Measurements from ENCODE around the gene HAUS6.
A peak's percentile ranks its signal among the peaks of the same experiment; 100 is the strongest.

The HAUS6 gene

DNA sequence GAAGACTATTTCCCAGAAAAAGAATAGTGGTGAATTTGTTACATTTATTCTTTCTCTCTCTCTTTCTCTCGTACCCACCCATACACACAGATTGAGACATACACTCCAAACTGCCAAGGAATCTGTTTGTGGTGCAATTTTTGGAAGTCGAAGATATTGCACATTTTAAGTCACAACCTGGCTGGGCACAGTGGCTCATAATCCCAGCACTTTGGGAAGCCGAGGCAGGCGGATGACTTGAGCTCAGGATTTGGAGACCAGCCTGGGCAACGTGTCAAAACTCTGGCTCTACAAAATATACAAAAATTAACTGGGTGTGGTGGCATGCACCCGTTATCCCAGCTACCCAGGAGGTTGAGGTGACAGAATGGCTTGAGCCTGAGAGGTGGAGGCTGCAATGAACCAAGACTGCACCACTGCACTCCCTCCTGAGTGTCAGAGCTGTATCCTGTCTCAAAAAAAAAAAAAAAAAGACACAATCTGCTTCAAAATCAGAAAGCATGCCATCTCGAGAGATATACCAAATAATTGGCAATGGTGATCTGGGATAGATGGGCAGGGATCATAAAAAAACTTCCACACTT is 43.8 kb upstream of the HAUS6 start:
- peak; percentile 50 to 60 for DNase-seq
- H3K36me3 ChIP-seq, result no peaks in the 10 kb centered on the region

DNA sequence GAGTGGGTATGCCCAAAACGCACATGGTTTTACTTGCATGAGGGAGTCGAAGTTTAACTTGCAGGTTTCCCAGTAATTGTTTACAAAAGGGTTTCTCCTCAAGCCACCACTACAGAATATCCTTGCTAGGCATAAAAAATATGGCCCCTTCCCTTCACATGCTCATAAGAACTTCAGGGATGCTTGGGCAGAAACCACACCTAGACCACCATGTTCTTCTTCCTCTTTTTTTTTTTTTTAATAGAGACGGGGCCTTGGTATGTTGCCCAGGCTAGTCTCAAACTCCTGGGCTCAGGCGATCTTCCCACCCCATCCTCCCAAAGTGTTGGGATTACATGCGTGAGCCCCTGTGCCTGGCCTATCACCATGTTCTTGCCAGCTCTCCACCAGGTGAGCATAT is 43.2 kb upstream of the HAUS6 start:
- Histone ChIP-seq H3K4me3 (no peak overlapping the region), H3K4me1 (no peaks in the 10 kb centered on the region), H3K36me3 (no peaks in the 10 kb centered on the region), H3K27me3 (no peaks in the 10 kb centered on the region), H3K9me3 (no peaks in the 10 kb centered on the region), H3K27ac (no peak overlapping the region)
- intact Hi-C loops (cut with DNase I; ENCODE audit: low total_unique reads), result no loop called here
- TF ChIP-seq, protein P1, sequence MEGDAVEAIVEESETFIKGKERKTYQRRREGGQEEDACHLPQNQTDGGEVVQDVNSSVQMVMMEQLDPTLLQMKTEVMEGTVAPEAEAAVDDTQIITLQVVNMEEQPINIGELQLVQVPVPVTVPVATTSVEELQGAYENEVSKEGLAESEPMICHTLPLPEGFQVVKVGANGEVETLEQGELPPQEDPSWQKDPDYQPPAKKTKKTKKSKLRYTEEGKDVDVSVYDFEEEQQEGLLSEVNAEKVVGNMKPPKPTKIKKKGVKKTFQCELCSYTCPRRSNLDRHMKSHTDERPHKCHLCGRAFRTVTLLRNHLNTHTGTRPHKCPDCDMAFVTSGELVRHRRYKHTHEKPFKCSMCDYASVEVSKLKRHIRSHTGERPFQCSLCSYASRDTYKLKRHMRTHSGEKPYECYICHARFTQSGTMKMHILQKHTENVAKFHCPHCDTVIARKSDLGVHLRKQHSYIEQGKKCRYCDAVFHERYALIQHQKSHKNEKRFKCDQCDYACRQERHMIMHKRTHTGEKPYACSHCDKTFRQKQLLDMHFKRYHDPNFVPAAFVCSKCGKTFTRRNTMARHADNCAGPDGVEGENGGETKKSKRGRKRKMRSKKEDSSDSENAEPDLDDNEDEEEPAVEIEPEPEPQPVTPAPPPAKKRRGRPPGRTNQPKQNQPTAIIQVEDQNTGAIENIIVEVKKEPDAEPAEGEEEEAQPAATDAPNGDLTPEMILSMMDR (IDR thresholded peaks at IDR 0.05), result no peak
- no peak for DNase-seq

More for the DNA sequence above, 43.8 kb upstream of the HAUS6 start:
- intact Hi-C loops (cut with DNase I; ENCODE audit: low total_unique reads), result no loop called here
- H3K4me3 ChIP-seq, result no peak overlapping the region
- no peaks in the 10 kb centered on the region for H3K9me3 ChIP-seq
- no peaks in the 10 kb centered on the region for H3K4me1 ChIP-seq
- no peaks in the 10 kb centered on the region for H3K27me3 ChIP-seq
- H3K27ac ChIP-seq, result no peak overlapping the region
- TF ChIP-seq, protein P1 (IDR thresholded peaks at IDR 0.05), result no peak

DNA sequence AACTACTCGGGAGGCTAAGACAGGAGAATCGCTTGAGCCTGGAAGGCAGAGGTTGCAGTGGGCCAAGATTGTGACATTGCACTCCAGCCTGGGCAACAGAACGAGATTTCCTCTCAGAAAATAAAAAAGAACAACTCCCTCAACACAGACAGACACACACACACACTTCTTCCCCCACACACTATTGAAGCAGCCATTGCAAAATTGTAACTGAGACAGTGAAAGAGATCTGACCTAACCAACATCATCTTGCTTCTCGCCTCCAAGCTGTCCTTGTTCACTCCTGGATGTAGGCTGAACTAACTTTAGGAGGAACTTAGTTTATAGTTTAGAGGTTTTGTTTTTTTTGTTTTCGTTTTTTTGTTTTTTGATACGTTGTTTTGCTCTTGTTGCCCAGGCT is 37.6 kb upstream of the HAUS6 start:
- Histone ChIP-seq H3K4me1 (no peaks in the 10 kb centered on the region), H3K27ac (no peak overlapping the region), H3K27me3 (no peaks in the 10 kb centered on the region), H3K4me3 (no peak overlapping the region), H3K36me3 (no peaks in the 10 kb centered on the region), H3K9me3 (no peaks in the 10 kb centered on the region)
- intact Hi-C loops (cut with DNase I; ENCODE audit: low total_unique reads), result no loop called here
- TF ChIP-seq, protein P1 (IDR thresholded peaks at IDR 0.05), result no peak
- no peak for DNase-seq

DNA sequence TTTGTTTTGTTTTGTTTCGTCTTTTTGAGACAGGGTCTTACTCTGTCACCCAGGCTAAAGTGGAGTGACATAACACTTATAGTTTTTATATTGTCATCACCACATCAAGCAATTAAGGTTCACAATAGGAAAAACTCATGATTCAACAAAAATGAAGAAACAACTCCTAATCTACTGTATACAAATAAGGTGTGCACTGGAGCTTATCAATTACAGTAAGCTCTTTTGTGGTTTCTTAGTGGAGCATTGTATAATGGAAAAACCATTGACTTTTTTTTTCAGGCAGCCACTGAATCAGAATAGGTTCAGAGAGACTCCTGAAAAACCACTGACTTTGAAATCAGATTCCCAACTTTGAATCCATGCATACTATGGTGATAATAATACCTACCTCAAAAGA is 35.4 kb upstream of the HAUS6 start:
- H3K9me3 ChIP-seq, result no peaks in the 10 kb centered on the region
- no peak for DNase-seq
- TF ChIP-seq, protein P1 (IDR thresholded peaks at IDR 0.05), result no peak
- no peaks in the 10 kb centered on the region for H3K36me3 ChIP-seq
- no peak overlapping the region for H3K4me3 ChIP-seq
- H3K27me3 ChIP-seq, result no peaks in the 10 kb centered on the region
- H3K27ac ChIP-seq, result no peak overlapping the region
- no peaks in the 10 kb centered on the region for H3K4me1 ChIP-seq
- intact Hi-C loops (cut with DNase I; ENCODE audit: low total_unique reads), result loop anchor here (10.0 kb wide), 1 partner anchor 1467 kb away; no protein-coding TSS in a partner anchor

DNA sequence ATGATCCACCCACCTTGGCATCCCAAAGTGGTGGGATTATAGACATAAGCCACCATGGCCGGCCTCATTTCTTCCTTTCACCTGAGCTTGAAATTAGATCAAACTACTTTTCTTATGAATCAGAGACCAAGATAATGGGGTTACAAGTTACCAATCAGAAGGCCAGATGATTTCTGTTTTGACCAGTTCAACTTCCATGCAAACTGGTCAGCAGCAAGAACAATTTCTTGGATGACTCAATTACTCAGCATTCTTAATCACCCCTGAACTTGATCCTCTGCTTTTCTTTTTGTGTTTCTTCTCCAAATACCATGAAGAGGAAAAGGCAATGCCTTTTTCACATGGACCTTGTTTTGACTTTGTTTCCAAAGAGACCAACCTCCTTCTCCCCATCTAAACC is 34.6 kb upstream of the HAUS6 start:
- H3K36me3 ChIP-seq, result no peaks in the 10 kb centered on the region
- intact Hi-C loops (cut with DNase I; ENCODE audit: low total_unique reads), result loop anchor here (10.0 kb wide), 1 partner anchor 1468 kb away; no protein-coding TSS in a partner anchor
- H3K4me1 ChIP-seq, result no peaks in the 10 kb centered on the region
- H3K9me3 ChIP-seq, result no peaks in the 10 kb centered on the region
- TF ChIP-seq, protein P1 (IDR thresholded peaks at IDR 0.05), result no peak
- DNase-seq, result no peak
- H3K27ac ChIP-seq, result no peak overlapping the region
- no peak overlapping the region for H3K4me3 ChIP-seq
- H3K27me3 ChIP-seq, result no peaks in the 10 kb centered on the region

DNA sequence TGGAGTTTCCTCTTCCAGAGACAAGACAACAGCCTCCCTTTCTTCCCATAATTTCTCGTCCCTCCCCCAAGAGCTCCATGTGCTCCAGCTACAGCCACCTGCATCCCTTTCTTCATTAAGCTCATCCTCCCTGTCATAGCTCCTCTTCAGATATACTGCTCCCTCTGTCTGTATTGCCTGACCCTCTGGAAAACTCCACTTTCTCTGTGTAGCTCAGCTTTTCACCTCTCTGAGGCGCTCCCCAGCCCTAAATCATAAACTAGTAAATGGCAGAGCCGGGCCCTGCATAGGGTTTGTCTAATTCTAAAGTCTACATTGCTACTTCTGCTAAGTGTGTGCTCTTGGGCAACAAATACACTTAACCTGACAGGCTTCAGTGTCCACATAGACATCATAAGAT is 33.4 kb upstream of the HAUS6 start:
- intact Hi-C loops (cut with DNase I; ENCODE audit: low total_unique reads), result loop anchor here (10.0 kb wide), 1 partner anchor 1469 kb away; no protein-coding TSS in a partner anchor
- no peaks in the 10 kb centered on the region for H3K4me1 ChIP-seq
- TF ChIP-seq, protein P1 (IDR thresholded peaks at IDR 0.05), result no peak
- H3K27me3 ChIP-seq, result no peaks in the 10 kb centered on the region
- no peaks in the 10 kb centered on the region for H3K9me3 ChIP-seq
- no peak overlapping the region for H3K27ac ChIP-seq
- H3K4me3 ChIP-seq, result no peak overlapping the region
- H3K36me3 ChIP-seq, result no peaks in the 10 kb centered on the region
- DNase-seq, result no peak

Measured in tibial artery (tissue), 4 donors.